GM18873 (cell line): ENCODE results near the gene POLRMT.

Source experiments
- ATAC-seq: cut with Tn5 transposase; IDR thresholded peaks from one replicate; pipeline ENCODE4 v1.9.1; 2021; ENCODE audit warnings: mild to moderate bottlenecking, moderate library complexity, moderate number of reproducible peaks; ENCODE audit not compliant: unreplicated experiment, low FRiP score

Gene POLRMT

GRCh38 chr19:648904-649801, 15.8 kb upstream of the POLRMT start:
- ATAC-seq, result no peak

GRCh38 chr19:648305-648704, 15.0 kb upstream of the POLRMT start:
- ATAC-seq, result no peak

DNA sequence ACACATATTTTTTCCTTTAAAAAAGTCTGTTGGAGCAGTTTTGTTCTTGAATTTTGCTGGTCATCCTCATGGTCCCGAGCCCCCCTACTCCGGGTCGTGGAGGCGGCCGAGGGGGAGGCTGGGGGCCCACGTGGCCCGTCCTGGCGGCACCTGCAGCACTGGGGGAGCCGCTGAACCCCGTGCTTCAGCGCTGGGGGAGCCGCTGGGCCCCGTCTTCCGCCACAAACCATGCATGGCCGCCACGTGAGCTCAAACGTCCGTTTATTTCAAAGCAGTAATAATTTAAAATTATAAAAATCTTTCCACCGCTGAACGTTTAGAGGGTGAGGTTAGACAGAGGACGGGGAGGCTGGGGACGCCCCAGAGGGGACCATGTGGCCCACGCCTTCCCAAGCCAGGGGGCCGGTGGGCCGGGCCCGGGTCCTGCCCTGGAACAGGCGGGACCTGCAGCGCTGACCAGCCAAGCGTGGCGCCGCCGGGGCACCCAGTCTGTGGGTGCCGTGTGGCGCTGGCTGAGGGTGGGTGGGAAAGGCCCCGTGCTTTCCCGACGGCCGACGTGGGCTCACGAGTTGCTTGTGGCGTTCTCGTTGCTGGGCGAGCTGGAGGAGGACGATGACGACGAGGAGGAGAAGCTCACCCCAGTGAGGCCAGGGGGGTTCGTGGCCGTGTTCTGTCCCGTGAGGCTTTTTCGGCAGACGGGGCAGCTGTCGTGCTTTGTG, 14.4 kb upstream of the POLRMT start:
- ATAC-seq, result no peak

DNA sequence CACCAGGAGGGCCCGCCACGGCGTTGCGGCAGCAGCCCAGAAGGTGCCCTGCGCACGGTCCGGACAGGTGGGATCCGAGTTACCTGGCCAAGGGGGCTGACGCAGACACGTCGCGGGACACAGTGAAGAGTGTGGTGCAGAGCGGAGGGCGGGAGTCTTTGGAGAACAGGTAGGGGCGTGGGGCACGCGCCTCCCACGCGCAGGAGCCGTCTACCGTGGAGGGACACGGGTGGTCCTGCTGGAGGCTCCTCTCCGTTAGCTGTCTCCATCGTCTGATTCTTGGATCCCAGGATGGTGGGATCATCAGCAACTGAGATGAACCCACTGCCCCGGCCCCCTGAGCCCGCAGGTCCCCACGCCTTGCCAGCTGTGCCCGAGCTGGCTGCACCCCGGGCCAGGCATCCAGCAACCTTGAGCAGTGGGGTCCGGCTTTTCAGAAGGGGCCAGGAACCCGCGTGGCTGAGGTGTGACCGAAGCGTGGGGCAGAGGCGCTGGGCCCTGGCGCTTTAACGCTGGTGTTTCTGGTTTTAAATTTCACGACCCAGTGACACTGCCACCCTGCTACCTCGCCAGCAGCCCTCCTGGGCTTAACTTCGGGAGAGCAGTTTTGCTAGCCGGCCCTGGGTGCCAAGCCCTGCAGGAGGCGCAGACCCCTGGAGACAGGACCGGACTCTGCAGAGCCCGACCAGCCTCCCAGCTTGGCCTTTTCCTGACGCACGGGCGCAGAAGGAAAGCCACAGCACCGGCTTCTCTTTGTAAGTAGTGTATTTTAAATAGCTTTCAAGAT, 13.6 kb upstream of the POLRMT start:
- no peak for ATAC-seq

- no peak for ATAC-seq
Observed at GRCh38 chr19:645912-646778, 12.8 kb upstream of the POLRMT start.

- ATAC-seq, result no peak
Observed at GRCh38 chr19:644789-645188, 11.5 kb upstream of the POLRMT start.

DNA sequence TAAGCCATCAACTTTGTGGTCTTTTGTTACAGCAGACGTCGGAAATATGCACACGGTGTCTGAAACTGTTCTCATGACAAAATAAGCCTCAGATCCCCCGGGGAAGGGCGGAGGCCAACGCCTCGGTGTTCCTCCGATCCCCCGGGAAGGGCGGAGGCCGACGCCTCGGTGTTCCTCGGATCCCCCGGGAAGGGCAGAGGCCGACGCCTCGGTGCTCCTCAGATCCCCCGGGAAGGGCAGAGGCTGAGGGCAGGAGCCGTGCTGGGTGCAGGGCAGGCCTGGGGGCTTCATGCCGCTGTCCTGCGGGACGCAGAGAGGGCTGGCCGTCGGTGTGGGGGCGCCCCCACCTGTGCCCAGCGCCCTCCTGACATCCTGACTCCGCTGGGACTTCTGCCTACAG, 11.0 kb upstream of the POLRMT start:
- ATAC-seq, result no peak

DNA sequence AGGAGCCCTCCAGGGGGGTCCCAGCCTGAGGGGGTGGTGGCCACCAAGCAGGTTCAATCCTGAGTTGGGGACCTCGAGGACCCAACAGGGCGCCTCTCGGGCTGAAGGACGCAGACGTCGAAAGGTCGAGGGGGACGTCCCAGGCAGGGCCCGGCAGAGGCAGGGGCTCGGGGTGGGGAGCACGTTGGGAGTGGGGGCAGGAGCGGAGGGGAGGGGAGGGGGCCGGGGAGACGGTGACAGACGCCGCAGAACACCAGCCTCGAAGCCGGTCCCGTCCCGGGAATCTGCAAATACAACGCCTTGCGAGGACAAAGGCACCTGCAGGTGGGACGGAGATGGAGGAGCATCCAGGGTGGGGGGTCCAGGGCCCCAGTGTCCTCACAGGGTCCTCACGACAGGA, 10.4 kb upstream of the POLRMT start:
- no peak for ATAC-seq

DNA sequence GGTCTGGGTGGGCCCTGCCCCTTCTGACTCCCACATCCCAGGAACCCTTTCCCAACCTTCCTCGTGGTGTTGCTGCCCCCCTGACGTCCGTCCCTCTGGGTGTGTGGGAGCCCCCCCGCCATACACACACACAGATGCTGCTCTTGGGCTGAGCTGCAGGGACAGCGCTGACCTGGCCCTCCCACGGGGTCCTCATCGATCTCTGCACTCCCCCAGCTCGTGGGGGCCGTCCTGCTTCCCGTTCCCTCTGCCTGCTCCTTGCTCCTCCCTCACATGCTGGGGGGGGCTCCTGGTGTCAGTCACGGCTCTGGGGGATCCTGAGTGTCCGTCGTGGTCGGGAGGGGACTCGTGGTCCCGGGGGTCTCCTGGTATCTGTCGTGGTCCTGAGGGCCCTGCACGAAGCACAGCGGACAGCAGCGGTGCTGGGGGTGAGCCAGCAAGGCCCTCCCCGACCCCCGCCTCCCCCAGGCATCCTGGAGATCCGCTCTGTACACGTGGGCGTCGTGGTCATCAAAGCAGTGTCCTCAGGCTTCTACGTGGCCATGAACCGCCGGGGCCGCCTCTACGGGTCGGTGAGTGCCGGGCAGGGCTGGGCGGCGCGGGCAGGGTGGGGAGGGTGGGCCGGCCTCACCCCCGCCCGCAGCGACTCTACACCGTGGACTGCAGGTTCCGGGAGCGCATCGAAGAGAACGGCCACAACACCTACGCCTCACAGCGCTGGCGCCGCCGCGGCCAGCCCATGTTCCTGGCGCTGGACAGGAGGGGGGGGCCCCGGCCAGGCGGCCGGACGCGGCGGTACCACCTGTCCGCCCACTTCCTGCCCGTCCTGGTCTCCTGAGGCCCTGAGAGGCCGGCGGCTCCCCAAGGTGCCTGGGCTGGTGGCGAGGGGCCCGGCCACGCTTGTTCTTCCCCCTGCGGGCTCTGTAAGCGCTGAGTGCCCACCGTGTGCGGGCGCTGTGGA, 9.7 kb upstream of the POLRMT start:
- no peak for ATAC-seq

DNA sequence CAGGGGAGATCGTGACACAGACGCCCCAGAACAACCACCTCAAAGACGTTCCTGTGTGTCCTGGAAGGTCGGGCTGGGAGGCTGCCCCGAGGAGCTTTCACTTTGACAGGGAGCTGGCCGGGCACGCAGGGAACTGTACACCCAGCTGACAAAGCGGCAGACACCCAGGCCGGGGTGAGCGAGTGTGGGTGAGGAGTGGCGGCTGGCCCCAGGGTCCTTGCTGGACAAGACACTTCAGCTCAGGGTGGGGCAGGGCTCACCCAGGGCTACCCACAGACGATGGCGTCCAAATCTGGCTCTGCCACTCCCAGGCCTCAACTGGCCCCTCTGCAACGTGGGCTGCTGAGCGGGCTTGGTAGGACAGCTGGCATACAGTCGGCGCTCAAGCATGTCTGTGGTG, 8.4 kb upstream of the POLRMT start:
- no peak for ATAC-seq

DNA sequence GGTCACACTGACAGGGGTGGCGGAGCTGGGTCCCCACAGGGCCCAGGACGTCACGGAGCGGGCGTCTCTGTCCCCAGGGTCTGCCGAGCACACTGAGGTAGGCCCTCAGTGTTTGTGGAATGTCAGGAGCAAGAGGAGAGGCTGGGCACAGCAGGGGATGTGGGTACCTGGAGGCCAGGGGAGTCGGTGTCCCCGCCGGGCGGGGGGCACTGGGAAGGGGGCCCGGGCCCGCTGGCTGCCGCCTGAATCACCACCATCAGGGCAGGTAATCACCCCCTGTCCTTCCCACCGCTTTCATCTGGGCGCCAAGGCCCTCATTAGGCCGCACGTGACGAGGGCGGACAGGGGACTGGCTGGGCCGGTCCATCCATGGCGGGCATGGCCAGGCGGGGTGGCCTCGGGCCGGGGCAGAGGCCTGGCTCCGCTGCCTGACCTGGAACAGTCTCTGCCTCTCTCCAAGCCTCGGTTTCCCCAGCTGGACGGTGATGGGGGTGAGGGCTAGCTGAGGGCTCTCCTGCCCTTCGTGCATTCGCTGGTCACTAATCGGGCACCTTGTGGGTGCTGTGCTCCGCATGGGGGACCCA, 7.4 kb upstream of the POLRMT start:
- no peak for ATAC-seq

- ATAC-seq, result no peak
Observed at GRCh38 chr19:640161-640558, 6.8 kb upstream of the POLRMT start.

GRCh38 chr19:639253-640160, 6.2 kb upstream of the POLRMT start, which contains the start of gene FGF22:
FGF22 (plus strand) TSS chr19:639879; CDS start chr19:639926, 47 bp downstream.
- no peak for ATAC-seq

GRCh38 chr19:638906-639252, 5.5 kb upstream of the POLRMT start:
- no peak for ATAC-seq

DNA sequence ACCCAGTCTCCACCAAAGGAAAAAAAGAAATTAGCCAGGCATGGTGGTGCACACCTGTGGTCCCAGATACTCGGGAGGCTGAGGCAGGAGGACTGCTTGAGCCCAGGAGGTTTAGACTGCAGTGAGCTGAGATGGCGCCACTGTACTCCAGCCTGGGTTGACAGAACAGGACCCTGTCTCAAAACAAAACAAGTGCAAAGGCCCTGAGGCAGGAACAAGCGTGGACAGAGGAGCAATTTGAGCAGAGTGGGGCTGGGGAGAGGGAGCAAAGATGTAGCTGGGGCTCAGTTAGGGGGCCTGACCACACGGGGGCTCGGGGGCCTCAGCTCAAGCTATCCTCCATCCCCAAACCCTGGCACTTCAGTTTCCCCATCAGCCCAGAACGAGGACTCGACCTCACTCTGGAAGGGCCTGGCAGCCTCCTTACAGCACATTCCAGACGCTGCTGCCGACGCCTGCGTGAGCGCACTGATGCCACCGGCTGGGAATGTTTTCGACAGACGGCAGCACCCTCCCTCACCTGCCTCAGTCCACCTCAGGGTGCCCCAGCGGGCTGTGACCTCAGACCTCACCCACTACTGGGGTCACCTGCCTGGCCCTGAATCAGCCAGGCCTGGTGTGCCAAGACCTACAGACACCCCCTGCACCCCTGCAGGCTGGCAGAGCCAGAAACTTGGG, 1.8 kb upstream of the POLRMT start:
- no peak for ATAC-seq

- no peak for ATAC-seq
Observed at GRCh38 chr19:633786-634639, 676 bp upstream of the POLRMT start.
